Non-pigmented ciliary epithelial cell (primary cell): Measurements from ENCODE around the gene ARHGAP28.
"Not testable (repeated sequence)": the region's sequence is repeated elsewhere in the genome, so short reads cannot be mapped to it uniquely, and the experiment has no call there.

Experiments used
- DNase-seq: peaks from one replicate; pipeline ENCODE4 v3.0.0-alpha.2; 2010; ENCODE audit warnings: low read depth

The ARHGAP28 gene

DNA sequence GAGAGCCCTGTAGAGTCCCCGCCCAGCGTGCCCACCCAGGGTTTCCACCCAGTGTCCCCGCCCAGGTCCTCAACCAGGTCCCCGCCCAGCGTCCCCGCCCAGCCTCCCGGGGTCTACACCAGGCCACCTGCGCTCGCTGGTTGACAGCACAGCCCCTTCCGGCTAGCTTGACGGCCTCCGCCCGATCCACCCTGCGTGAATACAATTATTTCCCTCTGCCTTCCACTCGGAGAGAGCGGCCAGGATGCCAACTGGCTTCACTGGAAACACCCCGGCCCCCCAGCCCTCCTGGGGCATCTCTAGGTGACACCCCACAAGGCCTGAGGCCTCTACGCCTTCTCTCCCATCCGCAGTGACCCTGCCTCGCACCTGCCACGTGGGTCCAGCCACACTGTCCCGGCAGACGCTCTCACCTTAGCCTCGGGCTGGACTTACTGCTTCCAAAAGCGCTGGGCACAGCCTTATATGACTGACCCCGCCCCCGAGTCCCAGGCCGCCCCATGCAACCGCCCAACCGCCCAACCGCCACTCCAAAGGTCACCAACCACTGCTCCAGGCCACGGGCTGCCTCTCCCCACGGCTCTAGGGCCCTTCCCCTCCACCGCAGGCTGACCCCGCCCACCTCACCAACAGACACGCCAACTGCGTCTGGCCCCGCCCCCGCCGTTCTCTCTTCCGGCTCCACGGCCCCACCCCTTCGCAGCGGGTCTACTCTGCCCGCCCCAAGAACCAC lies 200.0 kb downstream of the ARHGAP28 start:
- DNase-seq = no peak

DNA sequence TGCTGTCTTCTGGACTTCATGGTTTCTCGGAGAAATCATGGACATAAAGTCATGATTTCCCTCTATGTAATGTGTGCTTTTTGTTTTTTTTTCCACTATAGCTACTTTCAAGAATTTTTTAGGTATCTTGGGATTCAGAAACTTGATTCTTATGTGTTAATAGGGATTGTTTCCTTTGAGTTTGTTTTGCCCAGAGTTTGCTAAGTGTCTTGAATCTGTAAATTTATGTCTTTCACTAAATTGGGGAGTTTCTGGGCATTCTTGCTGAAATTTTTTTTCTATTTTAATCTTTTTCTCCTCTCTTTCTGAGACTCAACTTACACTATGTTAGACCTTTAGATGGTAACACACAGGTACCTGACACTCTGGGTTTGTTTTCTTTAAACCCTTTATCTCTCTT lies 205.3 kb downstream of the ARHGAP28 start:
- DNase-seq = no peak

DNA sequence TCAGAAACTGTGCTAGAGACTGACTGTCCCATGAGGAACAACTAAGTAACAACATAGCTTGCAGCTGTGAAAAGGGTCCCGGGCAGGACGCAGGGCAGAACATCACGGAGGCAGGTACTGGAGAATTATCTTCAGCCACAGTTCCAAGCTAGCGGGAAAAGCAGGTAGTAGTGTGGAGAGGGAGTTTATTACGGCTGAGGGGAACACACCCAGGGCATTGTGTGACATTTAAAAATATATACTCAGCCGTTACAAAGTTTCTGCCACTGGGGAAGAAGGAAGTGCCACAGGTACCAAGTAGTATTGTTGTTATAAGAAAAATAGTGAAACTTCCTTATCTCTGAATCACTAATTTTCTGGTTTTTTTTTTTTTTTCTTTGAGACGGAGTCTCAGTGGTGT lies 208.5 kb downstream of the ARHGAP28 start:
- DNase-seq = no peak

DNA sequence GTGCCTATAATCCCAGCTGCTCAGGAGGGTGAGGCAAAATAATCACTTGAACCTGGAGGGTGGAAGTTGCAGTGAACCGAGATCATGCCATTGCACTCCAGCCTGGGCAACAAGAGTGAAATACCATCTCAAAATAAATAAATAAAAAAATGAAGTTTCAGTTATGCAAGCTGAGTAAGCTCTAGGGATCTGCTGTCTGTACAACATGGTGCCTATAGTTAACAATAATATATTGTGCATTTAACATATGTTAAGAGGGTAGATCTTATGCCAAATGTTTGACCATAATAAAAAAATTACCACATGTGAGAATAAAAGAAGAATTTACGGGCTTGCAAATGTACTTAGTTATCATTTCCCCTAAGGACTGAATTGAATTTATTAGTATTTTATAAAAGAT lies 208.9 kb downstream of the ARHGAP28 start:
- DNase-seq = not testable (repeated sequence)

DNA sequence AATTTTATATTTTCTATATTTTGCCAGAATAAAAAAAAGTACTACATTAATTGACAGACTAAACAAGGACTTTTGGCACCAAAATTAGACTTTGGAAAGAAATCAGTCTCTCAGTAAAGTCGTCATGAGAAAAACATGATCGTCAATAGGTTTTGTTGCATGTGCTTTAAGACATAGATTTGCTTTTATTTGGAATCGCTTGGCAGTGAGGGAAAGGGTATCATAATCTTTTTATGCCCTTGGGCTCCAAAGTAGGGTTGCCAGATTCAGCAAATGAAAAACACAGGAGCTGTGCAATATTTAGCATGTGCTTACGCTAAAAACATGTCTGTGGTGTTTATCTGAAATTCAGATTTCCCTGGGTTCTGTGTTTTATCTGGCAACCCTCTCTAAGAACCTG lies 210.5 kb downstream of the ARHGAP28 start:
- no peak for DNase-seq

DNA sequence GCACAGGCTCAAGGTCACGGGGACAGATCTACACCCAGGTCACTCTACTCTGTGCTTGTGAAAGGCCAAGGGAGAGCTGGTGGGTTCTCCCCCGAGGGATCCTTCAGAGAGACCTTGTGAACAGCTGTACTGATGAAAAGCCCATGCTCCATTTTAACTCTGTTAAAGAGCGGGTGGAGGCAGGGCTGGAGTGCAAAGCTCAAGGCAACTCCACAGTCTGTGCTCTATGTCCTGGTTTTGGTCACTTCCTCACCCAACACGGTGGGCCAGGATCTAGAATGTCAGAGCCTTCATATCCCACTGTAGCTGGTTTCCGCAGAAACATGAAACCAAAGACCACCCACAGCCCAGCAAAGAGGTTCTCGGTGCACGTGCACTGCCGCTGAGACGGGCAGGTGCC lies 210.9 kb downstream of the ARHGAP28 start:
- DNase-seq = no peak

DNA sequence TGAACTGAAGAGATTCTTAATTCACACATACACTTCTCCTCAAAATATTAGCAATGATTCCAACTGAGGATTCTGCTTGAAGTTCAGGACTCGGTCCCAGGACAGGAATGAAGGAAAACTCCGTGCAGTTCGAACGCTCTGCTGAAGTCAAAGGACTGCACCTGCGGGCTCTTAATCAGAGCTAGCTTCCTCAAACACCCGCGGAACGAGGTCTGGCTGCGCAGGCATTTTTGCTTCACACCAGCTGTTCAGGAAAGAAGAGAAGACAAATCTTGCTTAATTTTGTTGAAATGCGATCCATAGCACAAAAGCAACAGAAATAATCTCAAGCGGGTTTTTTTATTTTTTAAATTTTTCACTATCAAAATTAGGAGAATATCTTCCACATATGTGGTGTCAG lies 212.5 kb downstream of the ARHGAP28 start:
- DNase-seq = no peak

DNA sequence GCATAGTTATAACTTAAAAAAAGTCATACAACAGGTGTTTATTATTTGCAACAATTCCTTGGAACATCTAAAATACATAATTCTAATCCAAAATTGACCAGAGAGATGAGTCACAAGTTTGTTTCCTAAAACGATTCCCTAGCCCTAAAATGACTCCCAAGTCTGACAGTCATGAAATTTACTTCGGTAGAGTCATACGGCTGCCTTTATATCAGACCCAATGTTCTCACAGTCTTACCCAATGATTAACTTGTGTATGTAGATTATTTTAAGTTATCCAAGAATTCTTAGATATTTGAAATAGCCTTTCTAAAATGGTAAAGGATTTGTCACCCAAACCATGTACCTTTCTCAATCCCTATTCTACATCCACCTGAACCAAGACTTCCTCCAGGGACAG lies 213.2 kb downstream of the ARHGAP28 start:
- DNase-seq = no peak

DNA sequence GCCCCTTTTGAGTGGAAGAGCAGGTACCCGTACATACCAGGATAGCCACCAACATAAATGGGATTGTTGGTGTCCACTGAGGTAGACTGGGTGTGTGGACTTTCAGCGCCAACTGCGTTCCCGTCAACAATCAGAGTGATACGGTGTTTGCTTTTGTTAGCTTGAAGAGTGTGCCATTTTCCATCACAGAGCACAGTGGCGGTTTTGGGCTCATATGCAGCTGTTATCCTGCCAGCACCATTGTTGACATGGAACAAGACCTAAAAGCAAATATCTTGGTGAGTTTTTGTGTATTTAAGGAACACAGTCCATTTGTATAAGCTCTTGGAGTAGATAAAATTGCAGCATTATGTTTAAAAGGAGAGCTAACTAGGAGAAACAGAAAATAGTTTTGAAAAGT lies 213.6 kb downstream of the ARHGAP28 start:
- DNase-seq = no peak

DNA sequence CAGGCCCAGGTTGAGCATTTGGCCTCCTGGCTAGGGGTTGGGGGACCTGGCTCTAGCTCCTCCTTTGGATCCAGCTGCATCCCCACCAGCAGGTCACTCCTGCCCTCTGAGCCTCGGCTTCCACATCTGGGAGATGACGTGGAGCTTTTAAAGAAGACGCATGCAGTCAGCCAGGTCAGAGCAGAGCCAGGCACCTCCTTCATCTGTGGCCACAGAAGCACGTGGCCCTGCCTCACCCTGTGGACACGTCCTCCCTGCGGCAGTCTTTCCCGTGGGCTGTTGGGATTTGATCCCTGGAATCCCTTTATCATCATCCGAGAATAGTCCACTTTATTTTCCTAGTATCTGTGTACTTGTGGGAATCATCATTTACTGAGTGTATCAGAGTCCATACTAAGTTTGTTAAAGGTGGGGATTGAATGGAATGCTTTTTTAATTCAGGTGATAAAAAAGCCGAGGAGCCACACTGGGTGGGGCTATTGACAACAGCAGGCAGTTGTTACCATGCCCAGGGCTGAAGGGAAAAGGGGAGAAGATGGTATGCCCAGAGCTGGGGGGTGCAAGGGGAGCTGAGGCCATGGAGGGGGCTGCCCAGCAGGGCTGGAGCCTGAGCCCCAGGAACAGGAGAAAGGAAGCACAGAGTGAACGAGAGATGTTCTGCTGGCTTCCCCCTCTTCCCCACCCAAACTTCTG lies 218.0 kb downstream of the ARHGAP28 start:
- no peak for DNase-seq

DNA sequence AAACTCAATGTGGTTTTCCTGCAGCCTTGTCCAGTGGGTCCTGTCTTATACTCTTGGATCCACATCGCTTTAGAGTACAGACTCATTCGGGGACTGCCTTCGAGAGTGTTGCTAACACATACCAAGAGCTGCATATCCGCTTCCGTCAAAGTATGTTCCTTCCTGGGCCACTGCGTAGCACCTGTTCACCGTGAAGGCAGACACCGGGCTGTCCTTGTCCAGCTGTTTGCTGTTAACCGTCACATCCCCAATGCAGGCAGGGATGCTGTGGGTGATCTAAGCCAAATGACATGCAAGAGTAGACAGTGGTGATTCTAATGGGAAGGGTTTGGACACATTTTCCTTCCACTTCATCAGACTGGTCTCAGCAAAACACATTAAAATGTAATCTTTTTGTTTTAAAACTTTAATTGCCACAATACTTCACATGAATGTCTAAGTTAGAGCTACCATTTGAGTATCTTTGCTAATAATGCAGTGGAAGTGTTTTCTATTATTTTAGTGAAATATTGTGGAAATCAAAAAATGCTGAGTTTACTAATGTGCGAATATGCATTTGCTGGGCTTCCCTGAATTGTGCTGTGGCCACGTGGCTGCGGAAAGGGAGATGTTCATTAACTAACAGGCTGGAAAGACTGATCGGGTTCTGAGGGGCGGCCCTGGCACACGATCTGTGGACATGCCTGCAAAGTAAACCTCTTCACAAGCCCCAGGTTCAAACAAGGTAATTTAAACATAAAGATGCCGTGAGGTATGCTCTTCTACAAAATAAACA lies 219.0 kb downstream of the ARHGAP28 start:
- no peak for DNase-seq

DNA sequence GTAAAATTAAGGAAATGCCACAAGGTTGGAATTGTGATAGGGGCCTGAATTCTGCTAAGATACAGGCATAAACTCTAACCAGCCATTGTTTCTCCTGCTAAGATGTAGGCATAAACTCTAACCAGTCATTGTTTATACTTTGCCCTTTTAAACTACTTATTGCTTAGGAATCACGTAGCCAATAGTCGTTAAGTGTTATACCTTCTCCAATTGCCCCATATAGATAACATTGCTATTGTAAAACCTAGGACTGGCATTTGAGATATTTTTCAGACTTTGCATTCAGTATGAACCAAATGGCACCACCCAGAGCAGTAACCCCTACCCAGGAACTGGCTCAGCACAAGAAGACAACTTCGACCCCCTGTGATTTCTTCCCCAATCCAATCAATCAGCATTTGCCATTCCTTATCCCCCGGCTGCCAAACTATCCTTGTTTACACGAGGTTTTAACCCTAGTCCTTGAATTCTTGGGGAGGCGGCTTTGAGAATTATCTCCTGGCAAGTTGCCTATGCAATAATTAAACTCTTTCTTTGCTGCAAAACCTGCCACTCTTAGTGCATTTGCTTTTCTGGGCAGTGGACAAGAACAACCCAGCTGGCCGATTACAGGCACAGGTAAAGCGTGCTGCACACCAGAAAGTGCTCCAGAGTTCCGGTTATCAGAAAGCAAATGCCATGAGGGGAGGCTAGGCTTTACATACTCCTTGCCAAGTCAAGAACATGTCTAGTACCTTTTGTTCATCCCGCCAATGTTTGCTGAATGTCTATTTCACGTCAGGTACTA lies 220.5 kb downstream of the ARHGAP28 start:
- DNase-seq = no peak

DNA sequence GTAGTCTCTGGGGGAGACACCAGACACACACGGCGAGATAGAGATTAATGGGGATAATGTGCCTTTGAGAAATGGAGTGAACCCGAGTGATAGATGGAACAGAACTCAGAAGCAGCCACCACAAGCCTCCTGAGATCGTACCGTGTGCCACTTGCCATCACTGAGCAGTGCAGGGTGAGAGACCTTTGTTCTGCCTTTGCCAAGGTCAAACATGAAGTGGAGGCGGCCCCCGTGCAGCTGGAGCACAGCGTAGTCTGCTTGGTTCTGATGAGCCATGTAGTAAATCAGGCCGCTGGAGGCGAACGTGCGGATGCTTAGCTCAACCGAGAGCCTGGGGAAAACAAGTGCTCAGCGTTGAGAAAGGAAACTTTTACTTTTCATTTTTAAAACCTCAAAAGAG lies 221.1 kb downstream of the ARHGAP28 start:
- no peak for DNase-seq

DNA sequence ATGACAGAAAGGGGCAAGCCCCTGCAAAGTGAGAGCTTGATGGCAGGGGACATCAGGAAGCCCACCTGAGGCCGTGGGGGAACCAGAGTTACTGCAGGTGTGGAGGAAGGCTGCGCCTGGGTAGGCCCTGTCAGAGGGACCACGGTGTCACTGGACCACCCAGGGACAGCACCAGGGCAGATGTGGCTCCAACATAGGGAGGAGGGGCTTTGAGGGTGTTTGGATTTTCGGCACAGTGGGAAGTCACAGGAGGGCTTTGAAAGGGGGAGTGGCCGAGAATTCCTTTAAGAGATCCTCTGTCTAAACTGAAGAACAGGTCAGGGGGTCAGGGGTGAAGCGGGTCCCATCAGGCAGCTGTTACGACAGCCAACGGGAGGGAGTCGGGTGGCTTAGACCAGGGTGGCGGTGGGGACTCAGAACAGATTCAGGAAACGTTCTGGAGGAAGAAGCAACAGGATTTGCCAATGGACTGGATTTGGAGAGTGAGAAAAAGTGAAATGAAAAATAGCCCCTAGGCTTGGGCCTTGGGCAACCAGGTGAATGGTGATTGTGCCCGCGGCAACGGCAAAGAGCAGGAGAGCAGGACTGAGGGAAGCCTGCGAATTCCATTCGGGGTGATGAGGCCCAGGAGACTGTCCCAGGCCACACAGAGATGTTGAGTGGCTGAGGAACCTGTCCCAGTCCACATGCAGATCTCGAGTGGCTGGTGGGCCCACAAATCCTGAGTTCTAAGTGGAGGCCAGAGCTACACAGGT lies 222.0 kb downstream of the ARHGAP28 start:
- no peak for DNase-seq

DNA sequence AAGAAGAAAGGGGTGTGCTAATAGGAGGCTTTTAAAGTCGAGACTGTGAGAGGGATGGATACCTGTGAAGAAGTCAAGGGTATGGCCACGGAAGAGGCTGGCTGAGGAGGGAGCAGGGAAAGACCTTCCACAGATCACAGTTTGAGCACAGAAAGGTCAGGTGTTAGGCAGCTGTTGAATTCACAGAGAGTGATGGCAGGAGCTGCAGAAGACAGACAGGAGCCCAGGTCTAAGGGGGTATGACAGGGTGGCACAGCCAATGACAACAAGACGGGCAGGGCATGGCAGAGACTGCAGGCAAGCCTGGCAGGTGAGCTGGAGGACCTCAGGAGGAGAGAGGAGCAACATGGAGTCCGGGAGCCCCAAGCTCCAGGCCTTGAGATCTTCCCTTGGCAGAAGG lies 225.0 kb downstream of the ARHGAP28 start:
- DNase-seq = no peak

DNA sequence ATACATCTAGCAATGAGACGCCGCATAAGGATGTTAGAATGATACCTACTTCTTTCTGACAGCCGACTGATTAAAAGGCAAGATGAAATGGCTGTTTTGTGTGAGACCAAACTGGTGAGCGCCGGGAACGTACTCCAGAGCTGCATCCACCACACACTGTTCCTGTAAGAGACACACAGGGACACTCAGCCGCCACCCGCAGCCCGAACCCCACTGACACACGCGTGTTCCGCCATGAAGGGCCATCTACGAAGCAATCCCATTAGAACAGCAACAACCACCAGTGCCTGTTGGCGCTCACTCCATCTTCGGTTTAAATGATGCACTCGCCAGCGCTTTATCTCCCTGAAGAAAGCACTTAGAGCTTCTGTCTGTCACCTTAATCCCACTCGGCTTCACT lies 225.8 kb downstream of the ARHGAP28 start:
- no peak for DNase-seq

DNA sequence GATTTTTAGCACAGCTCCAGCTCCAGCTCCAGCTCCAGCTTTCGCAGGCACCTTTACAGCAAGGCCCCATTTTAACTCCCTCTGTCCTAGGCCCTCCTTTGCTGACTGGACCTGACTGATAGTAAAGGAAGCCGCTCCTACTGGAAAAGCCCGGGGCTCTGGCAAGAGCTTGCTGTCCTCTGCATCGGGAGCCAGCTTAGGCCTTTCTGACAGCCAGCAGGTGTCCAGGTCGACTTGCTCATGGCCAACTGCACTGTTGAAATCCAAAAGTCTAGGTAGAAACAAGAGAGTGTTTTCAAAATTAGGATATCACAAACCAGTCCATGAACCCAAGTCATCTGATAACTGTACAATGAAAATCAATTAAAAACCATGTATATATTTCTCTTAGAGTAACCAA lies 227.0 kb downstream of the ARHGAP28 start:
- DNase-seq = no peak

DNA sequence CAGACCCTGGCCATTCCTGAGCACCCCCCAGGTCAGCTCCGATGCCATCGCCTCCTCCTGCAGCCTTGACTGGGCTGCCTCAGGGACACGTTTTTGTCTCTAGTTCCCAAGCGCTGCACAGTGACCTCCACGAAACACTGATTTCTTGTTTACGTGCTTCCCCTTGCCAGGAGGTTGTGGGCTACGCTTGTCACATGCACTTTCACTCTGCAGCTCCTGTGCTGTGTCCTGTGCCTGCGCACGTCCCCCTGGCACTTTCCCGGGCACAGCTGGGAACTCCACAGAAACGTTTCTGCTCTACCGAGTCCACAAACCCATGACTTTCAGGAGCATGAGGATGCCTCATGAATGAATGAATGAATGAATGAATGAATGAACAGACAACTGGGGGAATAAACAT lies 227.5 kb downstream of the ARHGAP28 start:
- no peak for DNase-seq

DNA sequence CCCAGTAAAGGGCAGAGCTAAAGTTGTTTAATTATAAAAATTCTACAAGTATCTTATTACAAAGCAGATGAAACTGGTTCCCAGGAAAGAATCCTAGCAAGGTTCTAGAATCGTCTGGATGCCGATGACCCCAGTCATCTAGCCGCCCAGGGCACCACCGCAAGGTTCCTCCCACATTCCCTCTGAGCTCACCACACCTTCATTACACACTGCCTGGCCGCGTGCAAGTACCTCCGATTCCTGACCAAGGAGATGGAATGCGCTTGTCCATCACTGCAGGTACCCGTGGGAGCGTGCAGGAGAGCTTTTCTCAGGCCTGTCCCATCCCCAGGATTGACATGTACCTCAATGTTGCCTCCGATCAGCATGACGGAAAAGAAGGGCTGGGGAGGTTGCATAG lies 229.6 kb downstream of the ARHGAP28 start:
- DNase-seq = no peak

DNA sequence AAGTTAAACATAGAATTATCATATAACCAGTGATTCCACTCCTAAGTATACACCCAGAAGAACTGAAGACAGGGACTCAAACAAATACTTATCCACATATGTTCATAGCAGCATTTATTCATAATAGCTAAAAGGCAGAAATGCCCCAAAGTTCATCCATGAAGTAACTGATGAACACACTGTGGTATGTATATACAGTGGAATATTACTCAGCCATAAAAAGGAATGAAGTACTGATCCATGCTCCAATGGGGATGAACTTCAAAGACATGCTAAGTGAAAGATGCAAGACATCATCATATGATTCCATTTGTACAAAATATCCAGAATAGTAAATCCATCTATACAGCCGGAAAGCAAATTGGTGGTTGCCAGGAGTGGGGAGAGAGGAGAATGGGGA lies 230.6 kb downstream of the ARHGAP28 start:
- no peak for DNase-seq

DNA sequence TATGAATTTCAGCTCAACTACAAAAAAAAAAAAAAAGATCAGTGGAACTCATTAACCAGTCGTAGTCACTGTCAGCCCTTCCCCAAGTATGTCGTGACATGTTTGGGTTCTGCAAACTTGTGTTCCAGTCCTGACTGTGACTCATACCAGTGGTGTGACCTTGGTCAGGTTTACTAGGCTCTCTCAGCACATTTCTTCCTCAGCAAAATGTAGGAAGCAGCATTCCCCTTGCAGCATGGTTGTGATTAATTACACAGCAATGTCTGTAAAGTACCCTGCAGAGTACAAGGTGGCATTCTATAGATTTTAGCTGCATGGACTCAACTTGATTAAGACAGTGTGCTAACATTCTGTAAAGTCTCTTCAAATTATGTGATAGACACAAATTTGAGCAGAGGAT lies 231.1 kb downstream of the ARHGAP28 start:
- peak; percentile 38 for DNase-seq

DNA sequence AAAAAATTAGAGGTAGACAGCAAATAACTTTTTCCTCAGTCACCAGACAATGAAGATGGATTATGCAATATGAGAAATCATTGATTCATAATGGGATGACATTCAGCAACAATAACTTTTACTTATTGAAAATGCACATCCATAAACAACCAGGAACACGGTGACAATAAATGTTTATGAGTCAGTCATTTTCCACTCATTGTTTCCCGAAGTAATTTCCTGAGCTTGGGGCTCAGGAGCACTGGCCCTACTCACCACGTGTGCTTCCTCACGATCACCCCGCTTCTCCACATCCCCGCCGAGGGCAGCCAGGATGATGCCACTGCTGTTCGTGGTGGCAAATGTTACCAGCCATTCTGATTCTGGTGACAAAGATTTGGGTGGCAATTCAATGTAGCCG lies 231.8 kb downstream of the ARHGAP28 start:
- DNase-seq = no peak
